WTC11 (cell line): ENCODE measurements around the gene ZBTB16. TPM values are rescaled to one million over a fixed set of nuclear protein-coding genes. Genes with fewer than 3 reads are reported as not detected.

Experiments used
- ATAC-seq: fragments of 200-7000 bp; cut with Tn5 transposase; 2 replicates; pipeline ENCODE4 v1.10.0; 2021; ENCODE audit warnings: mild to moderate bottlenecking, moderate library complexity
- CTCF ChIA-PET: fragments of 300-600 bp; sonication (Branson Sonifier 250); formaldehyde crosslinking; loops from one replicate; lab custom pipeline; 2021; ENCODE audit warnings: antibody characterized with exemption; lab: Charles Lee
- POLR2A ChIA-PET: fragments of 350-600 bp; sonication (Branson Sonifier 250); formaldehyde crosslinking; loops from one replicate; lab custom pipeline; 2021; ENCODE audit warnings: antibody characterized with exemption; lab: Charles Lee
- DNase-seq: peaks from one replicate; pipeline ENCODE4 v3.0.0; 2021; ENCODE audit warnings: low spot score
- H3K27ac Mint-ChIP-seq: 2 replicates; pipeline ENCODE4 v1.8.0; 2021; ENCODE audit warnings: mixed read lengths
- H3K27me3 Mint-ChIP-seq: 2 replicates; pipeline ENCODE4 v1.8.0; 2021; ENCODE audit warnings: low read depth, mild to moderate bottlenecking, moderate library complexity, mixed read lengths
- H3K36me3 Mint-ChIP-seq: 2 replicates; pipeline ENCODE4 v1.8.0; 2021; ENCODE audit warnings: mixed read lengths
- H3K4me1 Mint-ChIP-seq: 2 replicates; pipeline ENCODE4 v1.8.0; 2022; ENCODE audit warnings: mixed read lengths
- H3K4me3 Mint-ChIP-seq: 2 replicates; pipeline ENCODE4 v1.8.0; 2021; ENCODE audit warnings: mild to moderate bottlenecking, moderate library complexity, mixed read lengths
- H3K9me3 Mint-ChIP-seq: 2 replicates; pipeline ENCODE4 v1.8.0; 2021; ENCODE audit warnings: mixed read lengths
- AR ChIP-seq: fragments of 250-450 bp; sonication (Bioruptor Pico); IDR thresholded peaks from 2 replicates; pipeline ENCODE4 v1.9.0; 2021; ENCODE audit warnings: mild to moderate bottlenecking
- E2F5 ChIP-seq: sonication (generic); formaldehyde crosslinking; IDR thresholded peaks from 2 replicates; pipeline ENCODE4 v1.8.1; 2022; ENCODE audit warnings: mild to moderate bottlenecking, moderate library complexity, missing genetic modification reagents
- ETV6 ChIP-seq: sonication (generic); formaldehyde crosslinking; IDR thresholded peaks from 2 replicates; pipeline ENCODE4 v1.8.1; 2022; ENCODE audit warnings: mild to moderate bottlenecking, missing genetic modification reagents
- FOXP4 ChIP-seq: sonication (generic); formaldehyde crosslinking; IDR thresholded peaks from 2 replicates; pipeline ENCODE4 v1.8.0; 2022; ENCODE audit warnings: mild to moderate bottlenecking, missing genetic modification reagents
- GRHL2 ChIP-seq: fragments of 250-450 bp; sonication (Bioruptor Pico); IDR thresholded peaks from 2 replicates; pipeline ENCODE4 v1.8.0; 2022; ENCODE audit warnings: mild to moderate bottlenecking, moderate library complexity; ENCODE audit not compliant: insufficient replicate concordance, severe bottlenecking
- HMGXB4 ChIP-seq: sonication (generic); formaldehyde crosslinking; IDR thresholded peaks from 2 replicates; pipeline ENCODE4 v1.8.1; 2023; ENCODE audit warnings: mild to moderate bottlenecking, moderate library complexity, missing genetic modification reagents
- IRF1 ChIP-seq: sonication (generic); formaldehyde crosslinking; IDR thresholded peaks from 2 replicates; pipeline ENCODE4 v1.8.0; 2023; ENCODE audit warnings: missing genetic modification reagents
- KAT7 ChIP-seq: sonication (generic); formaldehyde crosslinking; IDR thresholded peaks from 2 replicates; pipeline ENCODE4 v1.8.1; 2023; ENCODE audit warnings: missing genetic modification reagents, mild to moderate bottlenecking, borderline replicate concordance
- MAX ChIP-seq: sonication (generic); formaldehyde crosslinking; IDR thresholded peaks from 2 replicates; pipeline ENCODE4 v1.8.0; 2022; ENCODE audit warnings: mild to moderate bottlenecking, missing genetic modification reagents
- NFE2L1 ChIP-seq: sonication (generic); formaldehyde crosslinking; IDR thresholded peaks from 2 replicates; pipeline ENCODE4 v1.8.1; 2023; ENCODE audit warnings: missing genetic modification reagents
- NR1H2 ChIP-seq: sonication (generic); formaldehyde crosslinking; IDR thresholded peaks from 2 replicates; pipeline ENCODE4 v1.9.0; 2021; ENCODE audit warnings: mild to moderate bottlenecking, moderate library complexity, missing genetic modification reagents
- OVOL2 ChIP-seq: fragments of 250-450 bp; sonication (Bioruptor Pico); IDR thresholded peaks from 2 replicates; pipeline ENCODE4 v1.9.0; 2021; ENCODE audit warnings: mild to moderate bottlenecking, borderline replicate concordance
- SMAD4 ChIP-seq: sonication (generic); formaldehyde crosslinking; IDR thresholded peaks from 2 replicates; pipeline ENCODE4 v1.8.0; 2022; ENCODE audit warnings: mild to moderate bottlenecking, missing genetic modification reagents
- USF1 ChIP-seq: sonication (generic); formaldehyde crosslinking; IDR thresholded peaks from 2 replicates; pipeline ENCODE4 v1.8.0; 2022; ENCODE audit warnings: mild to moderate bottlenecking, missing genetic modification reagents
- ZBTB21 ChIP-seq: sonication (generic); formaldehyde crosslinking; IDR thresholded peaks from 2 replicates; pipeline ENCODE4 v1.8.1; 2023; ENCODE audit warnings: mild to moderate bottlenecking, missing genetic modification reagents, borderline replicate concordance
- ZMAT4 ChIP-seq: fragments of 250-450 bp; sonication (Bioruptor Pico); IDR thresholded peaks from 2 replicates; pipeline ENCODE4 v1.9.0; 2021; ENCODE audit warnings: mild to moderate bottlenecking
- ZNF317 ChIP-seq: sonication (generic); formaldehyde crosslinking; IDR thresholded peaks from 2 replicates; pipeline ENCODE4 v1.8.1; 2023; ENCODE audit warnings: low read depth, mild to moderate bottlenecking, moderate library complexity, missing genetic modification reagents, borderline replicate concordance
- ZSCAN18 ChIP-seq: fragments of 250-450 bp; sonication (Bioruptor Pico); IDR thresholded peaks from 2 replicates; pipeline ENCODE4 v2.1.2; 2022; ENCODE audit warnings: mild to moderate bottlenecking, moderate library complexity
- total RNA-seq: library from RNA; stranded (reverse); gene quantifications from 3 replicates; pipeline ENCODE4 v1.2.3, GENCODE V29; 2021

The ZBTB16 gene
- total RNA-seq, 1 experiment from 2014 or later = 0.57 TPM

- no peaks in the 10 kb centered on the region for H3K9me3 Mint-ChIP-seq
- ATAC-seq (peak; percentile 2), DNase-seq (peak; percentile 38)
- ChIA-PET CTCF (interaction anchor here (0.7 to 4.0 kb wide), 9 partner anchors 11 to 202 kb away, joined by 3 to 29 read pairs (median 4); no protein-coding TSS in a partner anchor), POLR2A (no interaction called here)
- H3K4me3 Mint-ChIP-seq = peak overlapping the region; percentile 81
- no peak overlapping the region for H3K27ac Mint-ChIP-seq
- peaks cover 23% of the 10 kb centered on the region for H3K4me1 Mint-ChIP-seq
- H3K27me3 Mint-ChIP-seq = peaks cover 100% of the 10 kb centered on the region
- no peaks in the 10 kb centered on the region for H3K36me3 Mint-ChIP-seq
- TF ChIP-seq FOXP4 (CRISPR knock-in tag) (0 out of 2 replicates have a peak, but pooled peaks have one; percentile 50), IRF1 (CRISPR knock-in tag) (no peak), ZMAT4 (CRISPR knock-in tag) (no peak), KAT7 (CRISPR knock-in tag) (no peak), ETV6 (CRISPR knock-in tag) (peak; percentile 24; the same call in 1 of the 2 replicates), E2F5 (CRISPR knock-in tag) (peak; percentile 40; the same call in 1 of the 2 replicates), ZBTB21 (no peak), HMGXB4 (0 out of 2 replicates have a peak, but pooled peaks have one; percentile 34), USF1 (CRISPR knock-in tag) (no peak)
Measured at GRCh38 chr11:114060392-114061047, 1.0 kb downstream of the ZBTB16 start.

- H3K4me1 Mint-ChIP-seq = peaks cover 23% of the 10 kb centered on the region
- H3K4me3 Mint-ChIP-seq = peak overlapping the region; percentile 75
- H3K36me3 Mint-ChIP-seq = no peaks in the 10 kb centered on the region
- no peak overlapping the region for H3K27ac Mint-ChIP-seq
- peak; percentile 20 for DNase-seq
- ChIA-PET CTCF (interaction anchor here (0.7 to 4.0 kb wide), 9 partner anchors 10 to 202 kb away, joined by 3 to 29 read pairs (median 4); no protein-coding TSS in a partner anchor), POLR2A (no interaction called here)
- ATAC-seq = peak; percentile 5; the same call in 1 of the 2 replicates
- no peaks in the 10 kb centered on the region for H3K9me3 Mint-ChIP-seq
- H3K27me3 Mint-ChIP-seq = peaks cover 97% of the 10 kb centered on the region
- TF ChIP-seq SMAD4 (0 out of 2 replicates have a peak, but pooled peaks have one; percentile 8), OVOL2 (CRISPR knock-in tag) (no peak), MAX (CRISPR knock-in tag) (peak; percentile 27; the same call in 1 of the 2 replicates)
- TF ChIP-seq, all 79 proteins: peak for 2
Measured at GRCh38 chr11:114061048-114061680, 1.7 kb downstream of the ZBTB16 start.

- Mint-ChIP-seq H3K4me3 (peak overlapping the region; percentile 75), H3K27me3 (peaks cover 95% of the 10 kb centered on the region), H3K9me3 (no peaks in the 10 kb centered on the region), H3K4me1 (peaks cover 23% of the 10 kb centered on the region), H3K36me3 (no peaks in the 10 kb centered on the region), H3K27ac (no peak overlapping the region)
- CTCF ChIA-PET = interaction anchor here (1.0 to 3.6 kb wide), 2 partner anchors 144 to 201 kb away, joined by 4 to 12 read pairs; no protein-coding TSS in a partner anchor
- DNase-seq (no peak), ATAC-seq (no peak)
- POLR2A ChIA-PET = interaction anchor here (0.7 kb wide), 1 partner anchor 23 kb away, joined by 5 read pairs; no protein-coding TSS in a partner anchor
- TF ChIP-seq NFE2L1 (CRISPR knock-in tag) = no peak
- TF ChIP-seq GRHL2 (CRISPR knock-in tag) = no peak
- no peak for TF ChIP-seq NR1H2 (CRISPR knock-in tag)
- TF ChIP-seq AR (CRISPR knock-in tag) = no peak
- TF ChIP-seq ZSCAN18 (CRISPR knock-in tag) = no peak
- no peak for TF ChIP-seq ZNF317 (CRISPR knock-in tag)
Measured at GRCh38 chr11:114061681-114062049, 2.2 kb downstream of the ZBTB16 start.
